Erythroblast (primary cell): ENCODE results near the gene FOXL2.

ENCODE experiments used
- GATA1 ChIP-seq: IDR thresholded peaks from 2 replicates; pipeline ENCODE4 v1.6.1; 2011; ENCODE audit warnings: low read depth, mild to moderate bottlenecking, control low read depth, low read length, moderate library complexity
- POLR2A ChIP-seq: IDR thresholded peaks from 2 replicates; pipeline ENCODE4 v1.6.1; 2011; ENCODE audit warnings: mild to moderate bottlenecking, low read length

GRCh38 chr3:138898708-138899107 is 48.2 kb downstream of the FOXL2 start:
- no peak for TF ChIP-seq POLR2A
- no peak for TF ChIP-seq GATA1
